ENCODE results near the gene GPATCH2L.

GPATCH2L gene

GRCh38 chr14:76169776-76170175 lies 18.1 kb downstream of the GPATCH2L start:
- H3K27ac ChIP-seq (ENCODE audit: low read length), result no peak overlapping the region
- H3K4me3 ChIP-seq (ENCODE audit: low read length in 2 of 2), result no peak overlapping the region
- H3K9me3 ChIP-seq (ENCODE audit: control insufficient read depth in 2 of 2, low read length in 2 of 2), result no peaks in the 10 kb centered on the region
- H3K27me3 ChIP-seq (ENCODE audit: control insufficient read depth in 1 of 2, insufficient read depth in 2 of 2, low read length in 2 of 2), result no peaks in the 10 kb centered on the region
- H3K36me3 ChIP-seq (ENCODE audit: control insufficient read depth in 2 of 2, insufficient read depth in 2 of 2, low read length in 2 of 2), result peaks cover 23 to 25% of the 10 kb centered on the region in 2 donors
- no peaks in the 10 kb centered on the region for H3K4me1 ChIP-seq (ENCODE audit: control insufficient read depth, insufficient read depth, low read length)
- H3K9ac ChIP-seq (ENCODE audit: low read length in 2 of 2), result no peak overlapping the region

GRCh38 chr14:76174982-76175381 lies 23.3 kb downstream of the GPATCH2L start:
- Histone ChIP-seq H3K36me3 (ENCODE audit: control insufficient read depth in 2 of 2, insufficient read depth in 2 of 2, low read length in 2 of 2) (peaks cover 14 to 25% of the 10 kb centered on the region in 2 donors), H3K4me3 (ENCODE audit: low read length in 2 of 2) (no peak overlapping the region), H3K9me3 (ENCODE audit: control insufficient read depth in 2 of 2, low read length in 2 of 2) (no peaks in the 10 kb centered on the region), H3K9ac (ENCODE audit: low read length in 2 of 2) (no peak overlapping the region), H3K4me1 (ENCODE audit: control insufficient read depth, insufficient read depth, low read length) (no peaks in the 10 kb centered on the region), H3K27ac (ENCODE audit: low read length) (no peak overlapping the region), H3K27me3 (ENCODE audit: control insufficient read depth in 1 of 2, insufficient read depth in 2 of 2, low read length in 2 of 2) (no peaks in the 10 kb centered on the region)

GRCh38 chr14:76175942-76176341 lies 24.2 kb downstream of the GPATCH2L start:
- Histone ChIP-seq H3K9me3 (ENCODE audit: control insufficient read depth in 2 of 2, low read length in 2 of 2) (no peaks in the 10 kb centered on the region), H3K4me3 (ENCODE audit: low read length in 2 of 2) (no peak overlapping the region), H3K4me1 (ENCODE audit: control insufficient read depth, insufficient read depth, low read length) (no peaks in the 10 kb centered on the region), H3K27me3 (ENCODE audit: control insufficient read depth in 1 of 2, insufficient read depth in 2 of 2, low read length in 2 of 2) (no peaks in the 10 kb centered on the region), H3K27ac (ENCODE audit: low read length) (no peak overlapping the region), H3K9ac (ENCODE audit: low read length in 2 of 2) (no peak overlapping the region), H3K36me3 (ENCODE audit: control insufficient read depth in 2 of 2, insufficient read depth in 2 of 2, low read length in 2 of 2) (peaks cover 15 to 32% of the 10 kb centered on the region in 2 donors)

- Histone ChIP-seq H3K9me3 (ENCODE audit: control insufficient read depth in 2 of 2, low read length in 2 of 2) (no peaks in the 10 kb centered on the region), H3K36me3 (ENCODE audit: control insufficient read depth in 2 of 2, insufficient read depth in 2 of 2, low read length in 2 of 2) (peaks cover 27 to 39% of the 10 kb centered on the region in 2 donors), H3K27me3 (ENCODE audit: control insufficient read depth in 1 of 2, insufficient read depth in 2 of 2, low read length in 2 of 2) (no peaks in the 10 kb centered on the region), H3K4me1 (ENCODE audit: control insufficient read depth, insufficient read depth, low read length) (no peaks in the 10 kb centered on the region), H3K27ac (ENCODE audit: low read length) (no peak overlapping the region), H3K9ac (ENCODE audit: low read length in 2 of 2) (no peak overlapping the region), H3K4me3 (ENCODE audit: low read length in 2 of 2) (no peak overlapping the region)
These were observed 29.8 kb downstream of the GPATCH2L start for GRCh38 chr14:76181546-76181945.

GRCh38 chr14:76186308-76187027 lies 34.7 kb downstream of the GPATCH2L start:
- Histone ChIP-seq H3K9me3 (ENCODE audit: control insufficient read depth in 2 of 2, low read length in 2 of 2) (no peaks in the 10 kb centered on the region), H3K36me3 (ENCODE audit: control insufficient read depth in 2 of 2, insufficient read depth in 2 of 2, low read length in 2 of 2) (peaks cover 10 to 11% of the 10 kb centered on the region in 2 donors), H3K4me1 (ENCODE audit: control insufficient read depth, insufficient read depth, low read length) (no peaks in the 10 kb centered on the region), H3K4me3 (ENCODE audit: low read length in 2 of 2) (no peak overlapping the region), H3K27me3 (ENCODE audit: control insufficient read depth in 1 of 2, insufficient read depth in 2 of 2, low read length in 2 of 2) (no peaks in the 10 kb centered on the region), H3K9ac (ENCODE audit: low read length in 2 of 2) (no peak overlapping the region), H3K27ac (ENCODE audit: low read length) (no peak overlapping the region)

GRCh38 chr14:76191297-76191696 lies 39.6 kb downstream of the GPATCH2L start:
- Histone ChIP-seq H3K4me3 (ENCODE audit: low read length in 2 of 2) (no peak overlapping the region), H3K27ac (ENCODE audit: low read length) (no peak overlapping the region), H3K36me3 (ENCODE audit: control insufficient read depth in 2 of 2, insufficient read depth in 2 of 2, low read length in 2 of 2) (peaks cover 8 to 25% of the 10 kb centered on the region in 2 donors), H3K4me1 (ENCODE audit: control insufficient read depth, insufficient read depth, low read length) (no peaks in the 10 kb centered on the region), H3K9me3 (ENCODE audit: control insufficient read depth in 2 of 2, low read length in 2 of 2) (no peaks in the 10 kb centered on the region), H3K9ac (ENCODE audit: low read length in 2 of 2) (no peak overlapping the region), H3K27me3 (ENCODE audit: control insufficient read depth in 1 of 2, insufficient read depth in 2 of 2, low read length in 2 of 2) (no peaks in the 10 kb centered on the region)

GRCh38 chr14:76193696-76194095 lies 42.0 kb downstream of the GPATCH2L start:
- peaks cover 14 to 45% of the 10 kb centered on the region in 2 donors for H3K36me3 ChIP-seq (ENCODE audit: control insufficient read depth in 2 of 2, insufficient read depth in 2 of 2, low read length in 2 of 2)
- H3K4me3 ChIP-seq (ENCODE audit: low read length in 2 of 2), result no peak overlapping the region

GRCh38 chr14:76194327-76194726 lies 42.6 kb downstream of the GPATCH2L start:
- H3K36me3 ChIP-seq (ENCODE audit: control insufficient read depth in 2 of 2, insufficient read depth in 2 of 2, low read length in 2 of 2), result peaks cover 14 to 46% of the 10 kb centered on the region in 2 donors
- H3K4me1 ChIP-seq (ENCODE audit: control insufficient read depth, insufficient read depth, low read length), result no peaks in the 10 kb centered on the region
- no peaks in the 10 kb centered on the region for H3K27me3 ChIP-seq (ENCODE audit: control insufficient read depth in 1 of 2, insufficient read depth in 2 of 2, low read length in 2 of 2)
- no peak overlapping the region for H3K4me3 ChIP-seq (ENCODE audit: low read length in 2 of 2)
- no peak overlapping the region for H3K9ac ChIP-seq (ENCODE audit: low read length in 2 of 2)
- no peak overlapping the region for H3K27ac ChIP-seq (ENCODE audit: low read length)
- no peaks in the 10 kb centered on the region for H3K9me3 ChIP-seq (ENCODE audit: control insufficient read depth in 2 of 2, low read length in 2 of 2)

More at GRCh38 chr14:76193696-76194095, 42.0 kb downstream of the GPATCH2L start:
- Histone ChIP-seq H3K27me3 (ENCODE audit: control insufficient read depth in 1 of 2, insufficient read depth in 2 of 2, low read length in 2 of 2) (no peaks in the 10 kb centered on the region), H3K9ac (ENCODE audit: low read length in 2 of 2) (no peak overlapping the region), H3K4me1 (ENCODE audit: control insufficient read depth, insufficient read depth, low read length) (no peaks in the 10 kb centered on the region), H3K9me3 (ENCODE audit: control insufficient read depth in 2 of 2, low read length in 2 of 2) (no peaks in the 10 kb centered on the region), H3K27ac (ENCODE audit: low read length) (no peak overlapping the region)

- H3K9me3 ChIP-seq (ENCODE audit: control insufficient read depth in 2 of 2, low read length in 2 of 2), result no peaks in the 10 kb centered on the region
- H3K36me3 ChIP-seq (ENCODE audit: control insufficient read depth in 2 of 2, insufficient read depth in 2 of 2, low read length in 2 of 2), result peaks cover 14 to 51% of the 10 kb centered on the region in 2 donors
- no peaks in the 10 kb centered on the region for H3K4me1 ChIP-seq (ENCODE audit: control insufficient read depth, insufficient read depth, low read length)
- H3K27me3 ChIP-seq (ENCODE audit: control insufficient read depth in 1 of 2, insufficient read depth in 2 of 2, low read length in 2 of 2), result no peaks in the 10 kb centered on the region
- no peak overlapping the region for H3K9ac ChIP-seq (ENCODE audit: low read length in 2 of 2)
- H3K4me3 ChIP-seq (ENCODE audit: low read length in 2 of 2), result no peak overlapping the region
- no peak overlapping the region for H3K27ac ChIP-seq (ENCODE audit: low read length)
These were observed 43.3 kb downstream of the GPATCH2L start for GRCh38 chr14:76195003-76195402.

- Histone ChIP-seq H3K27ac (ENCODE audit: low read length) (no peak overlapping the region), H3K4me3 (ENCODE audit: low read length in 2 of 2) (no peak overlapping the region), H3K9me3 (ENCODE audit: control insufficient read depth in 2 of 2, low read length in 2 of 2) (no peaks in the 10 kb centered on the region), H3K9ac (ENCODE audit: low read length in 2 of 2) (no peak overlapping the region), H3K36me3 (ENCODE audit: control insufficient read depth in 2 of 2, insufficient read depth in 2 of 2, low read length in 2 of 2) (peaks cover 23 to 63% of the 10 kb centered on the region in 2 donors), H3K27me3 (ENCODE audit: control insufficient read depth in 1 of 2, insufficient read depth in 2 of 2, low read length in 2 of 2) (no peaks in the 10 kb centered on the region), H3K4me1 (ENCODE audit: control insufficient read depth, insufficient read depth, low read length) (no peaks in the 10 kb centered on the region)
These were observed 45.4 kb downstream of the GPATCH2L start for GRCh38 chr14:76196980-76197695.

GRCh38 chr14:76201162-76201561 lies 49.4 kb downstream of the GPATCH2L start:
- peaks cover 26 to 46% of the 10 kb centered on the region in 2 donors for H3K36me3 ChIP-seq (ENCODE audit: control insufficient read depth in 2 of 2, insufficient read depth in 2 of 2, low read length in 2 of 2)
- no peak overlapping the region for H3K4me3 ChIP-seq (ENCODE audit: low read length in 2 of 2)
- H3K9me3 ChIP-seq (ENCODE audit: control insufficient read depth in 2 of 2, low read length in 2 of 2), result no peaks in the 10 kb centered on the region
- no peak overlapping the region for H3K9ac ChIP-seq (ENCODE audit: low read length in 2 of 2)
- H3K4me1 ChIP-seq (ENCODE audit: control insufficient read depth, insufficient read depth, low read length), result no peaks in the 10 kb centered on the region
- no peak overlapping the region for H3K27ac ChIP-seq (ENCODE audit: low read length)
- no peaks in the 10 kb centered on the region for H3K27me3 ChIP-seq (ENCODE audit: control insufficient read depth in 1 of 2, insufficient read depth in 2 of 2, low read length in 2 of 2)
